ENCODE data around the gene CCDC39. TPM values are rescaled to one million over a fixed set of nuclear protein-coding genes. Genes with fewer than 3 reads are reported as not detected.
A peak's percentile ranks its signal among the peaks of the same experiment; 100 is the strongest.

CCDC39 gene
- total and polyA plus RNA-seq, 2 of the 8 experiments (the other 6 are each of a cell fraction or from before 2014, with no cell fraction given) = 0.12 to 0.80 TPM

DNA sequence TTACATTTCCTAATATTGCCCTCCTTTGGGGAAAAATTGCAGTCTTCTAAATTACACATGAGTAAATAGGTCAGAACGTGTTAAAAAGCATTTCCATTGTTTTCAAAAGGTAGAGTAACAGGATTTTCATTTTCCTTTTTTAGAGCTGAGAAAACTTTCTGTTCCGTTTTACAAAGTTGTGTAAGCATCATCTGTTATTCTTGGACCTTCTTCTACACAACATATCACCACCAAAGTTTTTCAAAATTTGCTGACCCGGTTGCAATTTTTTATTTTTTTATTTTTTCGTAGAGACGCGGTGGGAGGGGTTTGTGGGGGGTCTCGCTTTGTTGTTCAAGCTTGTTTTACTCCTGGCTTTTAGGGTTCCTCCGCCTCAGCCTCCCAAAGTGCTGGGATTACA, 1.1 kb downstream of the CCDC39 start:
- Histone ChIP-seq H3K4ac (replicated peaks; ENCODE audit: insufficient read length, low read depth, low read length) (no peak overlapping the region), H2BK5ac (ENCODE audit: low read depth, low read length) (no peak overlapping the region), H3K27ac (ENCODE audit: low read depth, low read length) (no peak overlapping the region), H2AFZ (ENCODE audit: low read length) (0 out of 2 replicates have a peak overlapping the region, but pooled peaks have one; percentile 93), H2AK5ac (ENCODE audit: low read depth, low read length) (no peak overlapping the region), H3K36me3 (ENCODE audit: control insufficient read depth in 2 of 4, insufficient read depth in 4 of 4, low read length in 3 of 4) (no peaks in the 10 kb centered on the region), H3K27me3 (replicated peaks in 1 of 4; ENCODE audit: control insufficient read depth in 3 of 4, extremely low read depth in 1 of 4, insufficient read depth in 3 of 4, low read length in 3 of 4) (no peaks in the 10 kb centered on the region), H3K4me2 (ENCODE audit: insufficient read depth in 1 of 2, low read depth in 2 of 2, low read length in 2 of 2) (peak overlapping the region; percentile 53 to 81), H3K18ac (ENCODE audit: extremely low read depth, low read length) (no peak overlapping the region), H3K56ac (replicated peaks; ENCODE audit: insufficient read length, low read depth, low read length) (no peak overlapping the region), H3K23me2 (ENCODE audit: low read depth, low read length) (peaks cover 7% of the 10 kb centered on the region), H2BK12ac (ENCODE audit: low read depth, low read length) (no peak overlapping the region), H3K9me3 (ENCODE audit: insufficient read depth in 2 of 2, low read depth in 1 of 2, low read length in 1 of 2) (no peaks in the 10 kb centered on the region), H3K79me2 (ENCODE audit: control insufficient read depth in 1 of 2, insufficient read depth in 2 of 2, low read length in 2 of 2) (no peaks in the 10 kb centered on the region), H3K23ac (ENCODE audit: insufficient read length) (no peak overlapping the region), H3K4me1 (replicated peaks in 1 of 4; ENCODE audit: control insufficient read depth in 3 of 4, insufficient read depth in 4 of 4, low read length in 3 of 4) (no peaks in the 10 kb centered on the region; a peak in 1 of 7 replicates), H3K14ac (ENCODE audit: insufficient read length) (no peak overlapping the region), H2BK20ac (ENCODE audit: low read length) (no peak overlapping the region), H2BK120ac (replicated peaks; ENCODE audit: low read depth, low read length) (no peak overlapping the region), H2BK15ac (ENCODE audit: low read length) (no peak overlapping the region), H4K5ac (ENCODE audit: insufficient read length, low read depth, low read length) (no peak overlapping the region), H3K4me3 (ENCODE audit: extremely low read depth in 1 of 4, insufficient read depth in 2 of 4, low read depth in 3 of 4, low read length in 4 of 4) (peak overlapping the region; percentile 68 to 95 (median 87); a peak in 5 of 8 replicates), H4K8ac (ENCODE audit: extremely low read depth, insufficient read depth, low read length) (no peak overlapping the region), H3K9ac (replicated peaks in 1 of 4; ENCODE audit: extremely low read depth in 1 of 4, low read depth in 3 of 4, low read length in 3 of 4) (no peak overlapping the region), H4K91ac (replicated peaks; ENCODE audit: insufficient read length, low read length) (no peak overlapping the region), H3K79me1 (ENCODE audit: low read depth, low read length) (no peaks in the 10 kb centered on the region), H4K20me1 (replicated peaks in 1 of 2; ENCODE audit: control insufficient read depth in 1 of 2, insufficient read depth in 2 of 2, low read length in 2 of 2) (no peaks in the 10 kb centered on the region)
- no peak for FAIRE-seq
- 25% methylated on average over 8 of the region's 8 CpGs; no CpG with 5 or more reads in 1 of the 2 experiments for whole genome bisulfite sequencing, 2 experiments (ENCODE audit: extremely low coverage in 1 of 2, insufficient coverage in 1 of 2, insufficient read length in 1 of 2, insufficient replicate concordance in 2 of 2, low coverage in 1 of 2, low lambda C conversion rate in 2 of 2, missing lambda C conversion rate in 1 of 2)
- DNase-seq (ENCODE audit: low read depth in 1 of 2, low spot score in 2 of 2) = no peak
- POLR2A ChIA-PET (ENCODE audit: partially characterized antibody) = interaction anchor here (0.7 to 1.9 kb wide), 3 partner anchors 21 to 76 kb away, joined by 4 to 6 read pairs (median 4); partner anchors contain the start of gene TTC14
- CTCF ChIA-PET (ENCODE audit: partially characterized antibody) = interaction anchor here (0.6 to 2.3 kb wide), 14 partner anchors 10 to 1049 kb away, joined by 3 to 13 read pairs (median 5); no protein-coding TSS in a partner anchor
- TF ChIP-seq KDM5A (IDR thresholded peaks at IDR 0.05; ENCODE audit: low read length) (no peak), RAD21 (IDR thresholded peaks at IDR 0.05 in 1 of 2, conservative IDR thresholded peaks at IDR 0.05 in 1 of 2; ENCODE audit: low read depth in 2 of 2, low read length in 2 of 2) (no peak), SP4 (IDR thresholded peaks at IDR 0.05; ENCODE audit: low read length) (no peak), POLR2AphosphoS5 (IDR thresholded peaks at IDR 0.05; ENCODE audit: low read depth, low read length) (no peak), JUND (IDR thresholded peaks at IDR 0.05; ENCODE audit: low read length) (no peak), SIRT6 (IDR thresholded peaks at IDR 0.05; ENCODE audit: low read length) (no peak), TEAD4 (IDR thresholded peaks at IDR 0.05; ENCODE audit: low read depth, low read length) (no peak), SIX5 (IDR thresholded peaks at IDR 0.05; ENCODE audit: low read depth, low read length) (no peak), TAF1 (IDR thresholded peaks at IDR 0.05; ENCODE audit: low read depth, low read length) (no peak), FOSL1 (IDR thresholded peaks at IDR 0.05; ENCODE audit: insufficient read depth, low read depth, low read length) (no peak), CBX8 (IDR thresholded peaks at IDR 0.05; ENCODE audit: borderline replicate concordance, low read depth, low read length) (no peak), RNF2 (IDR thresholded peaks at IDR 0.05; ENCODE audit: borderline replicate concordance, low read depth, low read length, missing control alignments, poor library complexity, severe bottlenecking) (no peak)
- TF ChIP-seq, protein P1, sequence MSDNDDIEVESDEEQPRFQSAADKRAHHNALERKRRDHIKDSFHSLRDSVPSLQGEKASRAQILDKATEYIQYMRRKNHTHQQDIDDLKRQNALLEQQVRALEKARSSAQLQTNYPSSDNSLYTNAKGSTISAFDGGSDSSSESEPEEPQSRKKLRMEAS (IDR thresholded peaks at IDR 0.05) = no peak
